ENCODE data around the gene ENG.
"Not testable (repeated sequence)": the region's sequence is repeated elsewhere in the genome, so short reads cannot be mapped to it uniquely, and the experiment has no call there.

Gene ENG

GRCh38 chr9:127854184-127854806 lies at the start of gene ENG:
Gene ENG, minus strand, starts transcription at chr9:127854658. Its CDS starts 303 bp downstream, at chr9:127854355.
- DNase-seq (ENCODE audit: low read depth, low spot score) = no peak

DNA sequence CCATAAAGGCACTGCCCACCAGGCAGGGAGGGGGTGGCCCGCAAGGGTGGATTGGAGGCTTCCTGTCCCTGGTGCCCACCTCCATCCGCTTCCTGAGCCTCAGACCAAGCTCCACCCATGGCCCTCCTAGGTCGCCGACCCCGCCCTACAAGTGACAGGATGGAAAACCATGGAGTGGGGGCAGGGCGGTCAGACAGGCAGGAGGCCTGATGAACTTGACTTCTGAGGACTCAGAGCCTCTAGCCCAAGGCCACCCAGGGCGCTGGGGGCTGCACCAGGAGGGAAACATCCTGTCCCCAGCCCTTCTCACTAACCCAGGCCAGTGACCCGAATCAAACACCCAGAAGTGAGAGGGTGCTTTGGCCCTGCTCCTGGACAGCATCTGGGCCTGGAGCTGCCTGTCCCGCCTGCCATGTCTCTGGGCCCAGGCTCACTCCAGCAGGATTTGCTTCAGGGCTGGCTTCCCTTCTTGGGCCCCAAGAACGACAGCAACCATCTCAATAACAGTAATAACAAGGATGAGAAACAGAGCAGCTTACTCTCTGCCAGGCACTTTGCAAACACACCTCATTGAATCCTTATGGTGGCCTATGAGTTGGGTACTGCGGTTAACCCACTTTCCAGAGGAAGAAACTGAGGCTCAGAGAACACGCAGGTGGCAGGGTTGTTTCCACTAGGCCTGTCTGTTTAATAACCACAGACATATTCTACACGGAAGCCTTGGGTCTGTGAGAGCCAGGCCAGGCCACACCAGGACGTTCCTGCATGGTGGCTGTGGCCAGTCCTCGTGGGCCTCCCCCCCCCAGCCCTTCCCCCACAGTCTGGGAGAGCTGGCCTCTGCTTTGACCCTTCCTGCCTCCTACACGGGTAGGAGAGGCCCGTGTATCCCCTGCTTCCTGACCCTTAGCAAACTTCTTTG lies 49.4 kb upstream of the ENG start:
- DNase-seq (ENCODE audit: low read depth, low spot score) = no peak

DNA sequence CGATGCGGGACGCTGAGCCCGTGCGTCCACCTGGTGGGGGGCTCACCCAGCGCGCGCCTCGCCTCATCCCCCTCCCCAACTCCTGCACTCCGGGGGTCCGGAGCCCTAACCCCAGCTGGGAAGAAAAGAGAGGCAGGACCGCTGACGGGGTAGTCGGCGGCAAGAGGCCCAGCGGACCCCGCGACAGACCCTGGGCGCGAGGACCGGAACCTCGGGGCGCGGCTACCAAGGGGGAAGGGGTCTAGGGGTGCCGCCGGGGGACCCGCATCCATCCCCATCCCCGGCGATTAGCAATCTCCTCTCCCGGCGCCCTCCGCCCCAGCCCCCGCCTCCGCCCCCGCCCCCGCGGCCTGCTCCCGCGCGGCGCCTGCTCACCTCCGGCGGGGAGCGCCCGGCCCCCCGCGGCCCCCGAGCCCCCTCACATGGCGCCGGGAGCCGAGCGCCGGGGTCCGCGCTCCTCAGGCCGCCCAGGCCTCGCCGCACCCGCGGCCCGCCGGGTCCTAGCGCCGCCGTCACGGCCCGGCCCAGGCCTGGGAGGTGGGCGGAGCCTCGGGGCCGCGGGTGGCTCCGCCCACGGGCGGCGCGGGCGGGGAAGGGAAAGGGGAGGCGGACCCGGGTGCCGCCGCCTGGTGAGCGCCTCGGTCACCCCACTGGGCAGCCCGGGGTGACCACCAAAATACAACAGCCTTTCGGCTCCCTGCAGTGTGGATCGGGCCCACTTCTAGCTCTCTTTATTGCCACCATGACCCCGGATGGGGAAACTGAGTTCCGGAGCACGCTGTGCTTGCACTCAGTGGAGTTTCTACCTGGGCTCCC lies 44.9 kb upstream of the ENG start, which contains the start of gene ST6GALNAC6:
TSS of gene ST6GALNAC6 (minus strand) at position 476 of the 816 bp plus-strand sequence. CDS start 1,622 bp downstream, outside the sequence.
- DNase-seq (ENCODE audit: low read depth, low spot score) = no peak

DNA sequence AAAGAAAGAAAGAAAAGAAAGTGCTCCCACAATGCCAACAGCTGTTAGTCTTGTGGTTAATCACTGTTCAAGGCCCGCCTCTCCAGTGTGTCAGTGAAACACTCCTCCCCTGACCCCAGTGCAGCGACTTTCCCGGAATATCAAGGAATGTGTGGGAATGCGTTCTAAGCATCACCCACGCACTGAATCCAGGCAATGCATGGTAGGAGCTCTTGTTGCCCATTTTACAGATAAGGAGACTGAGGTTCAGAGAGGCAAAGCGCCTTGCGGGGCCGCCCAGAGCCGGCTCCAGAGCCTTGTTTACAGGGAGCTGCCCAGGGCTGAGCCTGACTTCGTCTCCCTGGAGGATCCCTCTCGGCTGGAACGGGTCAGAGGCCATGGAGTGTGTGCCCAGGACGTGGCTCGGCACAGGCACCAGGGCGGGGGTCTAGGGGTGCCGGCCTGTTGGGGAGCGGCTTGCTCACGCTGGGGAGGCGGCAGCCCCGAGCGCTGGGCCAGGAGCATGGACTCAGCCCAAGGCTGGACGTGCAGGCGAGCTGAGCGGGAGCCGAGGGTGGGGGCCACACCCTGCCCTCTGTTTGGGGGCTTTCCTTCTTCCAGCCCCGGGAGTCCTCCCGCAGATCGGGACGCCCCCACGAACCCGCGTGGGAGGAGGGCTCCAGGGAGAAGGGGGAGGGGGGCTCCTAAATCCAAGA lies 44.1 kb upstream of the ENG start:
- no peak for DNase-seq (ENCODE audit: low read depth, low spot score)

DNA sequence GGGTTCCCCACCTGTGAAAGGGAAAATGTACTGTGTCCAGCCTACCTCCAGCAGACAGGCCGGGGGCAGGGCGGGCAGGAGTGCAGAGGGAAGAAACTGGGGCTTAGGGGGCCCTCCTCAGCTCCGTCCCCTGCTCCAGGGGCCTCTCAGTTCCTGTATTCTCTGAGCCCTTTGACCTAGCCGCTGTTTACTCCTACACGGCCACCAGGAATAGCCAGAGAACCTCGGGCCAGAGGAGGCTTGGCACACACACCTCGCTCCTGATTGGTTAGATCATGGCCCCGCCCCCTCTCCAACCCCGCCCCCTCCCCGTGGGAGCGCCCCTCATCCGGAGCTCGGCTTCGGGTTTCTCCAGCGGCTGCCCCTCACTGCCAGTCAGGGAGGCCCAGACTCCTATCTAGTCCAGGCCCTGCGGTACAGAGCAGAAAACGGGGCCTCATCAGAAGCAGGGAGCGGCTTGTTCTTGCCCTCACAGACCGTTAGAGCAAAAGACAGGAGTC lies 42.8 kb upstream of the ENG start:
- no peak for DNase-seq (ENCODE audit: low read depth, low spot score)

DNA sequence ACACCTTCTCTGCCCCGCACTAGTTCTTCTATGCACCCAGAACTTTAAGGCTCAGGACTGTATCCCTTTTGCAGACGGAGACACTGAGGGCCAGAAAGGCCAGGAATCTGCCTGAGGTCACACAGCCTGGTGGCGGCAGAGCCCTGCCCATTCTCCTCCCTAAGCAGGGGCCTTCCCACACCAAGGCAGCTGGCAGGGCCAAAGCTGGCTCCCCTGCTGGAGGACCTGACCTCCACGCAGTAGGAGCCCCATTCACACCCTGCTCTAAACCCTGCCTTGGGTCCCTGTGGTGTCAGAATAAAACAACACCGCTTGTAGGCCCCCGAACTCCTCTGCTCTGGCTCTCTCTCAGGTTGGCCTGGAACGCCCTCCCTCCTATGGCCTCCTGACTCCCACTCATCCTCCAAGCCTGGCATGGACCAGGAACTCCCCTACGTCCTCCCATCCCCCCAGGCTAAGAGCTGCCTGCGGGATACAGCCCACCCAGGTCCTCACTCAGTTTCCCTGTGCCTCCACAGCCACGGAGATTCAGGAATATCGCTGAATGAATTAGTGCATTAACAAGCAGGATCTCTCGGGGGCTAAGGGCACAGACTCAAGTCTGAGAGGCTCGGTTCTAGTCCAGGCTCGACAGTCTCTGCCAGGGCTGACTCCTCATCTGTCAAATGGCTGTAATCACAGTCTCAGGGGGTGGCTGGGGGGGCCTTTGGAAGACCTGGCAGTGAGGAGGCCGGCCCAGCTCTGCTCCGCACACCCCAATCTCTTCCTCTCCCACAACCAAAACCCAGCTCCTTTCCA lies 42.1 kb upstream of the ENG start:
- no peak for DNase-seq (ENCODE audit: low read depth, low spot score)

GRCh38 chr9:127895811-127896210 lies 41.4 kb upstream of the ENG start:
- DNase-seq (ENCODE audit: low read depth, low spot score) = no peak

GRCh38 chr9:127893392-127893791 lies 38.9 kb upstream of the ENG start:
- DNase-seq (ENCODE audit: low read depth, low spot score) = no peak

DNA sequence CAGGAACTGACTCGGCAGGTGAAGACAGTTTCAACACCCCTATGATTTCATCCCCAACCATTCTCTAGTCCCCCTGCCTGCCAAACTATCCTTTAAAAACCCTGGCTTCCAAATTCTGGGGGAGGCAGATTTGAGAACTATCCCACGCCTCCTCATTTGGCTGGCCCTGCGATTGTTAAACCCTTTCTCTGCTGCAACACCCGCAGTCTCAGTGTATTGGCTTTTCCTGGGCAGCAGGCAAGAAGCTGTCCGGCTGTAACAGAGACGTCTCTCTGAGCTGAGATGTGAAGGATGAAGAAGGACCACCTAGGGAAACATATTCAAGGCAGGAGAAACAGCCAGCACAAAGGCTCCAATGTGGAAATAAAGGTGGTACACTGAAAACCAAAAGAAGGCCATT lies 38.4 kb upstream of the ENG start:
- DNase-seq (ENCODE audit: low read depth, low spot score) = no peak

GRCh38 chr9:127890053-127890452 lies 35.6 kb upstream of the ENG start:
- no peak for DNase-seq (ENCODE audit: low read depth, low spot score)

DNA sequence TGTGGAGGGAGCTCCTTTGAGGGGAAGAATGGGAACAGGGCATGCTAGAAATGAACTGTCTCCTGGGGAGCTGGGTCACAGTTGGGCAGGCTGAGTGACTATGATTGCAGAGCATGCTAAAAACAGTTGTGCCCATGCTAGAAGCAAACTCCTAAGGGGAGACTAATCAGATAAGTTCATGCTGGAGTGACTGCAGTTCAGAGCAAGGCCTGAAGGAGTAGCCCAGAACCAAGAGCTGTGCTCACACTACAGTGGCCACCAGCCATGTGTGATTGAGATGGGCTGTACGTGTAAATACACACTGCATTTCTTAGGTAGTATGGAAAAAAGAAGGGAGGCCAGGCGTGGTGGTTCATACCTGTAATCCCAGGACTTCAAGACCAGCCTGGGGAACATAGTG lies 33.3 kb upstream of the ENG start:
- DNase-seq (ENCODE audit: low read depth, low spot score) = no peak

DNA sequence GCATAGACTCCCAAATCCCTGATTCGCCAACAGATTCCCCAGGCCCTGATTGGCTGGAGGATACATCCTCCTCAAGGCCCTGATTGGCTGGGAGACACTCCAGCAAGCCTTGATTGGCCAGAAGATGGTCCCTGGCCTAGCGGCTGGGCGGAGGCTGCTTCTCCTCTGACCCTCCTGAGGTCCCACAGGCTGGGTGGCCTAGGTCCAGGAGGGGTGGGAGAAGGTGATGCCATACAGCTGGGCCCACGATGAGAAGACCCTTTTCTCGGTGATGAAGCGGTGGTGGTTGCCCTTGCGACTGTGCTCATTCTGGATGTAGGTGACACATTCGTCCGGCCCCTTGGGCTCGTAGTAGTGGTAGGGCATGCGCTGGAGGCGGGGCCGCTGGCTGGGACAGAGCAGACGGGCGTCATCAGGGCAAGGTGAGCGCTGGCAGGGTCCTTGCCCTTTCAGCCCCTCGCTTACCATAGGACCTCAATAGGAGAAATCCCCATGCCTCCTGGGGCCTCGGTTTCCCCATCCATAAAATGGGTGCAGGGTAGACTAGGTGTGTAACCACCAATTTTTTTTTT lies 32.0 kb upstream of the ENG start:
- DNase-seq (ENCODE audit: low read depth, low spot score) = no peak

- DNase-seq (ENCODE audit: low read depth, low spot score) = no peak
Measured at GRCh38 chr9:127885508-127886281, 31.2 kb upstream of the ENG start.

- DNase-seq (ENCODE audit: low read depth, low spot score) = no peak
Measured at GRCh38 chr9:127884976-127885490, 30.6 kb upstream of the ENG start.

DNA sequence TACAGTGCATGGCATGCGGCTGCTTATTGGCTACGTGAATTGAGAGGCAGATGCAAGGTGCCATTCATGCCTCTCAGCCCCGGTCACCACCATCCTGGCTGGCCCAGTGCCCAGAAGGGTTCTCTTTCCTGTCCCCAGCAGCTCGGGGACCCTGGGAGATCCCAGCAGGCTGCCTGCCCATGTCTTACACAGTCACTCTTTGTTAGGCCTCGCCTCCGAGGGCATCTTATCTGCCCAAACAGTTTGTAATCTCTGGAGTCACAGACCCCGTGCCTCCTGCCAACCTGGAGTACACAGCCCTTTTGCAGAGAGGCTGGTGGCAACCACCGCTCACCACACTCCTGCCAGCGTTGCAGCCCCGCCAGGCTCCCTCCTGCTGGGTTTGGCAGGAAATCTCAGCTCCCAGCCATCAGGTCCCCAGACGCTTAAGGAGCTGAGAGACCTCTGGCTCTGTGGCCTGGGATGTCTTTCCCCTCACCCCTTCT lies 30.0 kb upstream of the ENG start:
- no peak for DNase-seq (ENCODE audit: low read depth, low spot score)

GRCh38 chr9:127883959-127884358 lies 29.5 kb upstream of the ENG start:
- no peak for DNase-seq (ENCODE audit: low read depth, low spot score)

DNA sequence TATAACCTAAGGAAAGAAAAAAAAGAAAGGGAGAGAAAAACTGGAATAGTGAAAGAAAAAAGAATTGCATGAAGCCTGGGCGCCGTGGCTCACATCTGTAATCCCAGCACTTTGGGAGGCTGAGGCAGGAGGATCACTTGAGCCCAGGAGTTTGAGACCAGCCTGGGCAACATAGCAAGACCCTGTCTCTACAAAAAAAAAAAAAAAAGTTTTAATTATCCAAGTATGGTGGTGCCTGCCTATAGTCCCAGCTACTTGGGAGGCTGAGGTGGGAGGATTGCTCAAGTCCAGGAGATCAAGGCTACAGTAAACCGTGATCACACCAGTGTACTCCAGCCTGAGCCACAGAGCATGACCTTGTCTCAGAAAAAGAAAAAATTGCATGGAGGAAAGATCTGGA lies 27.3 kb upstream of the ENG start:
- DNase-seq (ENCODE audit: low read depth, low spot score) = not testable (repeated sequence)

DNA sequence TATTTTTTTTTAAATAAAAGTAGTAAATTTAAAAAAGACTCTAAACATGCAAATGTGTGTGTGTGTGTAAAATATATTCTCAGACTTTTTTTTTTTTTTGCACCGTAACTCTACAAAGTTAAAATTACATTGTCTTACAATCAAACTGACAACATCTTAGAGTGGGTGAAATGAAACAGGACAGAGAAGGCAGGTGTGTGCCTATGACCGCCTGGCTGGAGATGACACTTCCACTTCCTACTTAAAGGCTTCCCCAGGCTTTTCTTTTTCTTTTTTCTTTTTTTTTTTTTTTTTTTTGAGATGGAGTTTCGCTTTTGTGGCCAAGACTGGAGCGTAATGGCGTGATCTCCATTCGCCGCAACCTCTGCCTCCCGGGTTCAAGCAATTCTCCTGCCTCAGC lies 25.7 kb upstream of the ENG start:
- DNase-seq (ENCODE audit: low read depth, low spot score) = no peak
